GM23338 (cell line): Measurements from ENCODE around the gene LMOD1. TPM values are rescaled to one million over a fixed set of nuclear protein-coding genes. Genes with fewer than 3 reads are reported as not detected.

Experiments
- ATAC-seq: fragments of 200-7000 bp; cut with Tn5 transposase; 3 replicates; pipeline ENCODE4 v1.9.1; 2020
- DNase-seq: peaks from one replicate; pipeline ENCODE4 v3.0.0-alpha.2; 2015; ENCODE audit warnings: low spot score
- H2AFZ ChIP-seq: fragments of 200-600 bp; sonication (generic); 2 replicates; pipeline ENCODE4 v1.8.0; 2016; ENCODE audit warnings: antibody characterized with exemption, mild to moderate bottlenecking, moderate library complexity
- H3F3A ChIP-seq: fragments of 200-600 bp; sonication (generic); replicated peaks from 2 replicates; pipeline ENCODE4 v1.8.0; 2017; ENCODE audit warnings: antibody characterized with exemption, mixed run types, low read depth
- H3K27ac ChIP-seq: fragments of 200-600 bp; sonication (generic); 2 replicates; pipeline ENCODE4 v1.6.1; 2016; ENCODE audit warnings: low read depth
- H3K27me3 ChIP-seq: fragments of 200-600 bp; sonication (generic); 2 replicates; pipeline ENCODE4 v1.8.0; 2016; ENCODE audit warnings: mild to moderate bottlenecking, mixed run types, moderate library complexity; ENCODE audit not compliant: insufficient read depth
- H3K36me3 ChIP-seq: fragments of 200-600 bp; sonication (generic); 2 replicates; pipeline ENCODE4 v1.8.0; 2016; ENCODE audit warnings: mild to moderate bottlenecking; ENCODE audit not compliant: insufficient read depth
- H3K4me1 ChIP-seq: fragments of 200-600 bp; sonication (generic); 2 replicates; pipeline ENCODE4 v1.8.0; 2016; ENCODE audit warnings: mild to moderate bottlenecking, moderate library complexity; ENCODE audit not compliant: insufficient read depth
- H3K4me2 ChIP-seq: fragments of 200-600 bp; sonication (generic); 2 replicates; pipeline ENCODE4 v1.7.1; 2017; ENCODE audit warnings: mixed run types
- H3K4me3 ChIP-seq: fragments of 200-600 bp; sonication (generic); 2 replicates; pipeline ENCODE4 v1.6.1; 2016; ENCODE audit warnings: mixed run types
- H3K79me2 ChIP-seq: fragments of 200-600 bp; sonication (generic); replicated peaks from 2 replicates; pipeline ENCODE4 v1.8.0; 2017; ENCODE audit warnings: mild to moderate bottlenecking; ENCODE audit not compliant: insufficient read depth
- H3K9me2 ChIP-seq: fragments of 200-600 bp; sonication (generic); 2 replicates; pipeline ENCODE4 v1.8.0; 2017; ENCODE audit not compliant: insufficient read depth
- H4K20me1 ChIP-seq: fragments of 200-600 bp; sonication (generic); replicated peaks from 2 replicates; pipeline ENCODE4 v1.8.0; 2017; ENCODE audit warnings: mild to moderate bottlenecking; ENCODE audit not compliant: insufficient read depth
- H3K27ac Mint-ChIP-seq: 2 replicates; pipeline ENCODE4 v1.8.0; 2020; ENCODE audit warnings: inconsistent platforms, mild to moderate bottlenecking, moderate library complexity, mixed read lengths
- H3K27me3 Mint-ChIP-seq: 3 replicates; pipeline ENCODE4 v1.8.0; 2022; ENCODE audit warnings: low read depth, mild to moderate bottlenecking, moderate library complexity, mixed read lengths, inconsistent platforms; ENCODE audit not compliant: insufficient read depth, poor library complexity
- H3K36me3 Mint-ChIP-seq: 3 replicates; pipeline ENCODE4 v1.8.0; 2021; ENCODE audit warnings: low read depth, mild to moderate bottlenecking, inconsistent platforms, moderate library complexity, mixed read lengths
- H3K4me1 Mint-ChIP-seq: 3 replicates; pipeline ENCODE4 v1.8.0; 2020; ENCODE audit warnings: mild to moderate bottlenecking, inconsistent platforms, mixed read lengths
- H3K4me3 Mint-ChIP-seq: 3 replicates; pipeline ENCODE4 v1.8.0; 2021; ENCODE audit warnings: moderate library complexity, mild to moderate bottlenecking, inconsistent platforms, mixed read lengths
- H3K9me3 Mint-ChIP-seq: 3 replicates; pipeline ENCODE4 v1.8.0; 2020; ENCODE audit warnings: moderate library complexity, mild to moderate bottlenecking, inconsistent platforms, mixed read lengths
- EZH2 ChIP-seq: fragments of 200-600 bp; sonication (generic); IDR thresholded peaks from one replicate; pipeline ENCODE4 v1.8.0; 2017; ENCODE audit warnings: antibody characterized with exemption, mild to moderate bottlenecking, low read depth; ENCODE audit not compliant: unreplicated experiment
- EZH2phosphoT487 ChIP-seq: fragments of 200-600 bp; sonication (generic); IDR thresholded peaks from one replicate; pipeline ENCODE4 v1.8.1; 2018; ENCODE audit warnings: antibody characterized with exemption; ENCODE audit not compliant: unreplicated experiment
- JUNB ChIP-seq: IDR thresholded peaks from one replicate; pipeline ENCODE4 v1.6.1; 2016; ENCODE audit warnings: antibody characterized with exemption; ENCODE audit not compliant: unreplicated experiment
- NANOG ChIP-seq: IDR thresholded peaks from 2 replicates; pipeline ENCODE4 v1.6.1; 2016; ENCODE audit warnings: antibody characterized with exemption, borderline replicate concordance
- POLR2AphosphoS5 ChIP-seq: IDR thresholded peaks from 2 replicates; pipeline ENCODE4 v1.6.1; 2016; ENCODE audit warnings: antibody characterized with exemption, low read depth
- REST ChIP-seq: IDR thresholded peaks from one replicate; pipeline ENCODE4 v1.6.1; 2018; ENCODE audit warnings: antibody characterized with exemption; ENCODE audit not compliant: unreplicated experiment
- STAT1 ChIP-seq: IDR thresholded peaks from one replicate; pipeline ENCODE4 v1.6.1; 2016; ENCODE audit warnings: antibody characterized with exemption; ENCODE audit not compliant: unreplicated experiment
- ZNF114 ChIP-seq: fragments of 250-450 bp; sonication (Bioruptor Pico); IDR thresholded peaks from 2 replicates; pipeline ENCODE4 v1.5.0; 2020; ENCODE audit warnings: mild to moderate bottlenecking, moderate library complexity
- ZNF331 ChIP-seq: fragments of 250-450 bp; sonication (Bioruptor Pico); IDR thresholded peaks from 2 replicates; pipeline ENCODE4 v1.5.0; 2020; ENCODE audit warnings: low read depth, mild to moderate bottlenecking, moderate library complexity
- ZNF462 ChIP-seq: fragments of 250-450 bp; sonication (Bioruptor Pico); IDR thresholded peaks from 2 replicates; pipeline ENCODE4 v1.5.0; 2020; ENCODE audit warnings: mild to moderate bottlenecking, moderate library complexity
- polyA plus RNA-seq: library from polyadenylated mRNA; unstranded; fragments of >200 nt; fragmentation: Nextera tagmentation; extraction: Ambion mirVana; gene quantifications from 2 replicates; pipeline ENCODE4 v1.2.1, GENCODE V29; 2016
- total RNA-seq: library from RNA; depleted of rRNA; stranded (reverse); fragments of >200 nt; shearing (Covaris generic); gene quantifications from 2 replicates; pipeline ENCODE4 v1.2.3, GENCODE V29; 2014
- TF ChIP-seq, protein P1 (sequence below): IDR thresholded peaks from 2 replicates; pipeline ENCODE4 v1.6.1; 2016; ENCODE audit warnings: antibody characterized with exemption
- TF ChIP-seq, protein P2 (sequence below), 2 experiments: fragments of 200-600 bp in 1 of 2; sonication (generic) in 1 of 2; conservative IDR thresholded peaks; 2 replicates each; pipeline versions ENCODE4 v1.5.1 to v1.6.1; 2016 to 2017; ENCODE audit warnings: antibody characterized with exemption in 2 of 2, low read depth in 2 of 2, mild to moderate bottlenecking in 2 of 2, moderate library complexity in 1 of 2

The LMOD1 gene
- total and polyA plus RNA-seq, 2 experiments from 2014 or later = 0.74 to 1.7 TPM

- H3K27ac Mint-ChIP-seq = no peak overlapping the region
- TF ChIP-seq, protein P1, sequence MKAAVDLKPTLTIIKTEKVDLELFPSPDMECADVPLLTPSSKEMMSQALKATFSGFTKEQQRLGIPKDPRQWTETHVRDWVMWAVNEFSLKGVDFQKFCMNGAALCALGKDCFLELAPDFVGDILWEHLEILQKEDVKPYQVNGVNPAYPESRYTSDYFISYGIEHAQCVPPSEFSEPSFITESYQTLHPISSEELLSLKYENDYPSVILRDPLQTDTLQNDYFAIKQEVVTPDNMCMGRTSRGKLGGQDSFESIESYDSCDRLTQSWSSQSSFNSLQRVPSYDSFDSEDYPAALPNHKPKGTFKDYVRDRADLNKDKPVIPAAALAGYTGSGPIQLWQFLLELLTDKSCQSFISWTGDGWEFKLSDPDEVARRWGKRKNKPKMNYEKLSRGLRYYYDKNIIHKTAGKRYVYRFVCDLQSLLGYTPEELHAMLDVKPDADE = no peak
- TF ChIP-seq ZNF462 (CRISPR knock-in tag) (no peak), POLR2AphosphoS5 (no peak), ZNF331 (CRISPR knock-in tag) (no peak), STAT1 (no peak), REST (no peak), ZNF114 (no peak), EZH2 (no peak), EZH2phosphoT487 (no peak), JUNB (no peak), NANOG (no peak)
- TF ChIP-seq, protein P2, sequence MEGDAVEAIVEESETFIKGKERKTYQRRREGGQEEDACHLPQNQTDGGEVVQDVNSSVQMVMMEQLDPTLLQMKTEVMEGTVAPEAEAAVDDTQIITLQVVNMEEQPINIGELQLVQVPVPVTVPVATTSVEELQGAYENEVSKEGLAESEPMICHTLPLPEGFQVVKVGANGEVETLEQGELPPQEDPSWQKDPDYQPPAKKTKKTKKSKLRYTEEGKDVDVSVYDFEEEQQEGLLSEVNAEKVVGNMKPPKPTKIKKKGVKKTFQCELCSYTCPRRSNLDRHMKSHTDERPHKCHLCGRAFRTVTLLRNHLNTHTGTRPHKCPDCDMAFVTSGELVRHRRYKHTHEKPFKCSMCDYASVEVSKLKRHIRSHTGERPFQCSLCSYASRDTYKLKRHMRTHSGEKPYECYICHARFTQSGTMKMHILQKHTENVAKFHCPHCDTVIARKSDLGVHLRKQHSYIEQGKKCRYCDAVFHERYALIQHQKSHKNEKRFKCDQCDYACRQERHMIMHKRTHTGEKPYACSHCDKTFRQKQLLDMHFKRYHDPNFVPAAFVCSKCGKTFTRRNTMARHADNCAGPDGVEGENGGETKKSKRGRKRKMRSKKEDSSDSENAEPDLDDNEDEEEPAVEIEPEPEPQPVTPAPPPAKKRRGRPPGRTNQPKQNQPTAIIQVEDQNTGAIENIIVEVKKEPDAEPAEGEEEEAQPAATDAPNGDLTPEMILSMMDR (conservative IDR thresholded peaks at IDR 0.05; ENCODE audit: low read depth in 2 of 2) = no peak
- Histone ChIP-seq H3K27ac (no peak overlapping the region), H3K4me2 (no peak overlapping the region), H3K4me3 (no peak overlapping the region), H3F3A (no peaks in the 10 kb centered on the region), H3K4me1 (peaks cover 8% of the 10 kb centered on the region; the same call in 1 of the 2 replicates), H3K27me3 (no peaks in the 10 kb centered on the region), H4K20me1 (no peaks in the 10 kb centered on the region), H2AFZ (no peak overlapping the region), H3K9me2 (0 out of 2 replicates have a peak, but pooled peaks cover 7% of the 10 kb centered on the region), H3K79me2 (no peaks in the 10 kb centered on the region), H3K36me3 (no peaks in the 10 kb centered on the region)
- H3K4me1 Mint-ChIP-seq = peaks cover 22% of the 10 kb centered on the region
- DNase-seq = no peak
- H3K36me3 Mint-ChIP-seq = no peaks in the 10 kb centered on the region; the same call in 2 of the 3 replicates
- H3K9me3 Mint-ChIP-seq = no peaks in the 10 kb centered on the region
- no peak for ATAC-seq
- no peak overlapping the region for H3K4me3 Mint-ChIP-seq
- H3K27me3 Mint-ChIP-seq = peaks cover 15% of the 10 kb centered on the region
Observed at GRCh38 chr1:201899683-201900429, 46.5 kb downstream of the LMOD1 start.
